ENCODE results near the gene TAF1D. TPM values are rescaled to one million over a fixed set of nuclear protein-coding genes. Genes with fewer than 3 reads are reported as not detected.

The TAF1D gene
- total RNA-seq, 4 donors from 2014 or later, result 99.9 to 150 (median 125) TPM

DNA sequence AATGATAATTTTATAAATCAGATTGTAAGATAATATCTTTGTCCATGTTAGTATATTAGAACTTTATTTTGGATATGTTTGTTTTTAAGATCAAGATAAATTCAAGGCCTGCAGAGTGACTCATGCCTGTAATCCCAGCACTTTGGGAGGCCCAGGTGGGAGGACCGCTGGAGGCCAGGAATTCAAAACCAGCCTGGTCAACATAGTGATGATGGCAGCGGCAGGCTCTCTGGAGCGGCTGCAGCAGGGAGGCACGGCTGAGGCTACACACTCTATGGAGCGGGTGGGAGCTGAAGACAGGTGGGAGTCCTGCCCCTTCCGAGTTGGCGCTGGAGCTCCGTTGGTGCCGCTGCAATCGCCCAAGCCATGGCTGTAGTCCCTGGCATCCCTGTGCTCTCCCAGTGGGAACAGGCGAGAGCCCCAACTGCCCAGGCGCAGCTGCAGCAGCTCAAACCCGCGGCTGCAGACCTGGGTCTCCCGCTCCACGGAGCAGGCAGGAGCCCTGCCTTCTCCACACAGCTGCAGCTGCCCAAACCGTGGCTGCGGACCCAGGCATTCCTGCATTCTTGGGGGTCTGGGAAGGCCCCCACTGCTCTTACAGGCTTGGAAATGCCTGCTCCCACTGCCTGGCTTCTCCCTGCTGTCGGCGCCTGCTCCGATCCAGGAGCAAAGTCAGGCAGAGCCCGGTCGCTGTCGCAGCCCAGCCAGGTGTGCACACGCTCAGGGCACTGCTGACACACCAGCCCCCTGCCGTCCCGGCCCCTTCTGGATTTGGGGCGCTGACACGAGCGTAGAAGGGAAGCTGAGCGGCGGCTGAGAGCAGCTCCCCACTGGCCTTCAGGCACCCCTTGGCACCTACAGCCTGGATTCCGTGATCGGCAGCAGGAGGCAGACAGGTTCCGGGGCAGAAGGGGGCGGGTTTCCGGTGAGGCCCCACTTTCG is 16.9 kb upstream of the TAF1D start:
- H3K27me3 ChIP-seq, result no peaks in the 10 kb centered on the region
- intact Hi-C loops (cut with DNase I), result no loop called here
- peaks cover 39 to 48% of the 10 kb centered on the region in 2 donors for H3K36me3 ChIP-seq
- no peaks in the 10 kb centered on the region for H3K9me3 ChIP-seq
- no peak overlapping the region for H3K27ac ChIP-seq
- H3K4me1 ChIP-seq, result no peaks in the 10 kb centered on the region
- no peak for TF ChIP-seq POLR2A (IDR thresholded peaks at IDR 0.05)
- TF ChIP-seq, protein P1, sequence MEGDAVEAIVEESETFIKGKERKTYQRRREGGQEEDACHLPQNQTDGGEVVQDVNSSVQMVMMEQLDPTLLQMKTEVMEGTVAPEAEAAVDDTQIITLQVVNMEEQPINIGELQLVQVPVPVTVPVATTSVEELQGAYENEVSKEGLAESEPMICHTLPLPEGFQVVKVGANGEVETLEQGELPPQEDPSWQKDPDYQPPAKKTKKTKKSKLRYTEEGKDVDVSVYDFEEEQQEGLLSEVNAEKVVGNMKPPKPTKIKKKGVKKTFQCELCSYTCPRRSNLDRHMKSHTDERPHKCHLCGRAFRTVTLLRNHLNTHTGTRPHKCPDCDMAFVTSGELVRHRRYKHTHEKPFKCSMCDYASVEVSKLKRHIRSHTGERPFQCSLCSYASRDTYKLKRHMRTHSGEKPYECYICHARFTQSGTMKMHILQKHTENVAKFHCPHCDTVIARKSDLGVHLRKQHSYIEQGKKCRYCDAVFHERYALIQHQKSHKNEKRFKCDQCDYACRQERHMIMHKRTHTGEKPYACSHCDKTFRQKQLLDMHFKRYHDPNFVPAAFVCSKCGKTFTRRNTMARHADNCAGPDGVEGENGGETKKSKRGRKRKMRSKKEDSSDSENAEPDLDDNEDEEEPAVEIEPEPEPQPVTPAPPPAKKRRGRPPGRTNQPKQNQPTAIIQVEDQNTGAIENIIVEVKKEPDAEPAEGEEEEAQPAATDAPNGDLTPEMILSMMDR (IDR thresholded peaks at IDR 0.05), result no peak
- 97% methylated on average over 15 to 29 of the region's 38 CpGs for WGBS, 2 donors
- no peak for DNase-seq
- H3K4me3 ChIP-seq (replicated peaks in 1 of 3), result no peak overlapping the region

GRCh38 chr11:93757301-93757700 is 16.0 kb upstream of the TAF1D start:
- H3K27me3 ChIP-seq, result no peaks in the 10 kb centered on the region
- H3K27ac ChIP-seq, result no peak overlapping the region
- WGBS, 2 donors, result 36 to 39% methylated on average over 3 of the region's 3 CpGs
- intact Hi-C loops (cut with DNase I), result no loop called here
- H3K9me3 ChIP-seq, result no peaks in the 10 kb centered on the region
- TF ChIP-seq, protein P1 (IDR thresholded peaks at IDR 0.05), result no peak
- no peak for TF ChIP-seq POLR2A (IDR thresholded peaks at IDR 0.05)
- H3K4me1 ChIP-seq, result no peaks in the 10 kb centered on the region
- DNase-seq, result peak in 1 of 2 donors; percentile 14
- H3K4me3 ChIP-seq (replicated peaks in 1 of 3), result no peak overlapping the region
- peaks cover 35 to 42% of the 10 kb centered on the region in 2 donors for H3K36me3 ChIP-seq

- Histone ChIP-seq H3K27me3 (no peaks in the 10 kb centered on the region), H3K9me3 (no peaks in the 10 kb centered on the region), H3K36me3 (peaks cover 29 to 38% of the 10 kb centered on the region in 2 donors), H3K4me3 (replicated peaks in 1 of 3) (no peak overlapping the region), H3K4me1 (no peaks in the 10 kb centered on the region), H3K27ac (no peak overlapping the region)
- intact Hi-C loops (cut with DNase I), result no loop called here
- 87 to 89% methylated on average over 3 of the region's 3 CpGs for WGBS, 2 donors
- TF ChIP-seq POLR2A (IDR thresholded peaks at IDR 0.05), result no peak
- TF ChIP-seq, protein P1 (IDR thresholded peaks at IDR 0.05), result no peak
- no peak for DNase-seq
Observed at GRCh38 chr11:93756748-93757147, 15.5 kb upstream of the TAF1D start.

DNA sequence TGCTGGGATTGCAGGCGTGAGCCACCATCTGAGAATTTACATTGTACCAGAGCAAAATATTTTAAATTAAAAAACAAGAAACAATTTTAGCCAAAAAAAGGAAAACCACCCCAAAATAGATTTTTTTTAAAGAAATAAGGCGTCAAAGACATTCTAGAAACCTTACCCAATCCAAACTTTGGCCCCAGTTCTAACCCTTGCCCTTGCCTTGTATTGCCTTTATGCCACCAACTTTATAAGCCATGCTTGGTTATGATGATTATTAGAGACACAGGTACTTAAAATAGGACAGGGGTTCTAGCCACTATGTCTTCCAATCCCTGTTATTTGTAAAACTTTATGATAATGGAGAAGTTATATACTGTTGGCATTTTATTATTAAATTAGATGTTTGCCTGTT is 11.9 kb upstream of the TAF1D start:
- 92 to 96% methylated on average over 2 of the region's 2 CpGs for WGBS, 2 donors
- intact Hi-C loops (cut with DNase I), result no loop called here

More for the DNA sequence above, 11.9 kb upstream of the TAF1D start:
- Histone ChIP-seq H3K27ac (no peak overlapping the region), H3K4me3 (replicated peaks in 1 of 3) (no peak overlapping the region), H3K9me3 (no peaks in the 10 kb centered on the region), H3K36me3 (peaks cover 8 to 18% of the 10 kb centered on the region in 2 donors), H3K4me1 (no peaks in the 10 kb centered on the region), H3K27me3 (no peaks in the 10 kb centered on the region)
- DNase-seq, result no peak
- TF ChIP-seq POLR2A (IDR thresholded peaks at IDR 0.05), result no peak
- TF ChIP-seq, protein P1 (IDR thresholded peaks at IDR 0.05), result no peak
